Pancreas (tissue), 10 donors: Measurements from ENCODE around the gene MYO1C. TPM values are rescaled to one million over a fixed set of nuclear protein-coding genes. Genes with fewer than 3 reads are reported as not detected.
A peak's percentile ranks its signal among the peaks of the same experiment; 100 is the strongest.

ENCODE experiments used
- ATAC-seq, 4 donors: fragments of 200-7000 bp; cut with Tn5 transposase; one replicate each; pipeline versions ENCODE4 v1.8.0 to v1.9.1; 2020; ENCODE audit warnings: mild to moderate bottlenecking in 4 of 4, moderate library complexity in 4 of 4
- DNase-seq, 6 donors: peaks; one replicate each; pipeline ENCODE4 v3.0.0-alpha.2; 2020
- FAIRE-seq: peaks from 2 replicates; lab custom pipeline; 2012; peaks lifted over from hg19 to GRCh38; lab: Jason Lieb, UNC
- H3K27ac ChIP-seq, 4 donors: fragments of 200-600 bp; sonication (generic); 1 replicate in 3 of 4; 2 replicates in 1 of 4; pipeline versions ENCODE4 v1.5.0 to v1.8.0; 2020
- H3K27me3 ChIP-seq, 4 donors: fragments of 200-600 bp; one replicate each; pipeline ENCODE4 v1.8.0; 2021
- H3K36me3 ChIP-seq, 3 donors: fragments of 200-600 bp; sonication (generic) in 1 of 3; one replicate each; pipeline versions ENCODE4 v1.5.0 to v1.8.0; 2020 to 2021
- H3K4me1 ChIP-seq, 3 donors: fragments of 200-600 bp; one replicate each; pipeline ENCODE4 v1.8.0; 2021
- H3K4me3 ChIP-seq, 4 donors: fragments of 200-600 bp; sonication (generic) in 2 of 4; one replicate each; pipeline versions ENCODE4 v1.5.0 to v1.8.0; 2020 to 2021
- H3K9me3 ChIP-seq, 4 donors: fragments of 200-600 bp; one replicate each; pipeline ENCODE4 v1.8.0; 2021
- WGBS, 2 donors: extraction: QIAGEN DNeasy Blood & Tissue Kit; methylation state at CpG; one replicate each; pipeline ENCODE4 v1.1.7; 2013; 5-methylcytosine and 5-hydroxymethylcytosine counted together
- intact Hi-C, 3 donors: fragments of 100-400 bp; cut with DNase I; formaldehyde crosslinking; loops; one replicate each; pipeline versions ENCODE4 v1.11.1 to v1.14.2; 2022
- polyA plus RNA-seq, 2 donors: library from polyadenylated mRNA; stranded (reverse); fragments of 200-250 nt; gene quantifications; one replicate each; pipeline ENCODE4 v1.2.3, GENCODE V29; 2013
- total RNA-seq, 6 donors: library from RNA; stranded (reverse); fragmentation: NEBNext Ultra II Directional in 4 of 6; extraction: Animal tissue kit (Norgen Biotek cat#: 25700) in 4 of 6; gene quantifications; one replicate each; pipeline versions ENCODE4 v1.2.1 to v1.2.4, GENCODE V29; 2021 to 2023
- TF ChIP-seq, protein P1 (sequence below), 4 donors: fragments of 200-600 bp; sonication (generic) in 3 of 4; IDR thresholded peaks; one replicate each; pipeline versions ENCODE4 v1.5.0 to v1.8.0; 2021; ENCODE audit warnings: antibody characterized with exemption in 4 of 4
- donor health status: healthy with polysubstance abuse.
- donor health status: DM: no; HTN: no; CAD: no; lungs with moderate emphysema.
- donor health status: DM: no; HTN: no; CAD: no.
- donor health status: control.
- donor health status: control.
- donor health status: Bipolar disorder and iron deficiency.
- donor health status: DM: yes; HTN: yes; CAD: no.
- donor health status: DM: no; HTN: no; CAD: no.
- donor health status: DM: no; HTN: no; CAD: no.
- donor health status: DM: yes; HTN: yes; CAD: no.

Gene MYO1C
- total and polyA plus RNA-seq, 8 donors = 57.2 to 138 (median 99.3) TPM

DNA sequence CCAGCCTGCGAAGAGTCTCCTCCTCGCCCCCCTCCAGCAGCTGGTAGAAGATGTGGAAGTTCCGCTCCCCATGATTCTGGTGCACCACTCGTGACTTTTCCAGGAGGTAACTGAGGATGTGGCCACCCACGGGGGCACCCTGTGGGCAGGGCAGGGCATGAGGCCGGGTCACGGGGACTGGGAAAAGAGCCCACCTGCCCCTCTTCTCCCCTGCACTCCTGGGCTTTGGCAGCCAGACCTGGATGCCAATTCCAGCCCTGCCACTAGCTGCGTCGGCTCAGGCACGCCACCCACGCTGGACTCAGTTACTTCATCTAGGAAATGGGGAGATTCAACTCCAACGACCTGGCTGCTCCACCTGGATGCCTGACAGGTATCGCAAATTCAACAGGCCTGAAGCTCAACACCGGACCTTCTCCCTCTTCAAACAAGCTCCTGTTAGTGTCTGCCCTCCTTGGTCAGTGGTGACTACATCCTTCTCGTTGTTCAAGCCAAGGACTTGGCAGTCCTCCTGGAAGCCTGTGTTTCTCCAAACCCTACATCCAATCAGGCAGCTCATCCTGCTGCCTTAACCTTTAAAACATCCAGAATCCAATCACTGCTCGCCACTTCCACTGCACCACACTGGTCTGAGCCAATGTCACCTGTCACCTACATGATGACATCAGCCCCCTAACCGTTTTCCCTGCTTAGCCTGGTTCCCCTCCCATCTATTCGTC is 11.6 kb downstream of the MYO1C start:
- no peak for DNase-seq
- no peaks in the 10 kb centered on the region for H3K9me3 ChIP-seq
- H3K27ac ChIP-seq = no peak overlapping the region
- WGBS, 2 donors = 87 to 89% methylated on average over 18 of the region's 18 CpGs
- H3K36me3 ChIP-seq = peaks cover 0 to 64% (median 16%) of the 10 kb centered on the region in 3 donors
- intact Hi-C loops = no loop called here
- ATAC-seq = no peak
- H3K4me1 ChIP-seq = peaks cover 3 to 4% (median 3%) of the 10 kb centered on the region in 3 donors
- TF ChIP-seq, protein P1, sequence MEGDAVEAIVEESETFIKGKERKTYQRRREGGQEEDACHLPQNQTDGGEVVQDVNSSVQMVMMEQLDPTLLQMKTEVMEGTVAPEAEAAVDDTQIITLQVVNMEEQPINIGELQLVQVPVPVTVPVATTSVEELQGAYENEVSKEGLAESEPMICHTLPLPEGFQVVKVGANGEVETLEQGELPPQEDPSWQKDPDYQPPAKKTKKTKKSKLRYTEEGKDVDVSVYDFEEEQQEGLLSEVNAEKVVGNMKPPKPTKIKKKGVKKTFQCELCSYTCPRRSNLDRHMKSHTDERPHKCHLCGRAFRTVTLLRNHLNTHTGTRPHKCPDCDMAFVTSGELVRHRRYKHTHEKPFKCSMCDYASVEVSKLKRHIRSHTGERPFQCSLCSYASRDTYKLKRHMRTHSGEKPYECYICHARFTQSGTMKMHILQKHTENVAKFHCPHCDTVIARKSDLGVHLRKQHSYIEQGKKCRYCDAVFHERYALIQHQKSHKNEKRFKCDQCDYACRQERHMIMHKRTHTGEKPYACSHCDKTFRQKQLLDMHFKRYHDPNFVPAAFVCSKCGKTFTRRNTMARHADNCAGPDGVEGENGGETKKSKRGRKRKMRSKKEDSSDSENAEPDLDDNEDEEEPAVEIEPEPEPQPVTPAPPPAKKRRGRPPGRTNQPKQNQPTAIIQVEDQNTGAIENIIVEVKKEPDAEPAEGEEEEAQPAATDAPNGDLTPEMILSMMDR (IDR thresholded peaks at IDR 0.05) = no peak
- no peaks in the 10 kb centered on the region for H3K27me3 ChIP-seq
- no peak for FAIRE-seq
- no peak overlapping the region for H3K4me3 ChIP-seq

DNA sequence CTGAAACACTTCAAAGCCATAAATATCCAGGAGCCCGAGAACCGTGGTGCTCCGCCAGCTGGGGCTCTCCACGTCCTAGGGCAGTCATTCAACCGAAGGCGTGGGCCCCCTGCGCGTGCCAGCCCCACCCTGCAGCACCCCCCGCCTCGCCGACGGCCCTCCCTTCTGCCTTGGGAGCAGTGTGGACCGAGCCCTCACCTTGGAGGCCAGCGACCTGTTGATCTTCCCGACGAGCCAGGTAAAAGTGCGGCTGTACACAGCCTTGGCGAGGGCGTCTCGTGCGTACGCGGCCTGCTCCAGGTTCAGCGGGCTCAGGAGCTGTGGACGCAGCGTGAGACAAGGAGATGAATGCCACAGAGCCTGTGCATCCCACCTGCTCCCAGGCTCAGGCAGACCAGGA is 14.1 kb downstream of the MYO1C start:
- no peak overlapping the region for H3K4me3 ChIP-seq
- H3K9me3 ChIP-seq = no peaks in the 10 kb centered on the region
- intact Hi-C loops = no loop called here
- H3K27me3 ChIP-seq = no peaks in the 10 kb centered on the region
- WGBS, 2 donors = 90% methylated on average over 26 of the region's 26 CpGs
- peaks cover 0 to 75% (median 16%) of the 10 kb centered on the region in 3 donors for H3K36me3 ChIP-seq
- TF ChIP-seq, protein P1 (IDR thresholded peaks at IDR 0.05) = no peak
- no peak overlapping the region for H3K27ac ChIP-seq
- no peak for FAIRE-seq
- no peak for DNase-seq
- H3K4me1 ChIP-seq = peaks cover 0 to 3% (median 0%) of the 10 kb centered on the region in 3 donors
- no peak for ATAC-seq

DNA sequence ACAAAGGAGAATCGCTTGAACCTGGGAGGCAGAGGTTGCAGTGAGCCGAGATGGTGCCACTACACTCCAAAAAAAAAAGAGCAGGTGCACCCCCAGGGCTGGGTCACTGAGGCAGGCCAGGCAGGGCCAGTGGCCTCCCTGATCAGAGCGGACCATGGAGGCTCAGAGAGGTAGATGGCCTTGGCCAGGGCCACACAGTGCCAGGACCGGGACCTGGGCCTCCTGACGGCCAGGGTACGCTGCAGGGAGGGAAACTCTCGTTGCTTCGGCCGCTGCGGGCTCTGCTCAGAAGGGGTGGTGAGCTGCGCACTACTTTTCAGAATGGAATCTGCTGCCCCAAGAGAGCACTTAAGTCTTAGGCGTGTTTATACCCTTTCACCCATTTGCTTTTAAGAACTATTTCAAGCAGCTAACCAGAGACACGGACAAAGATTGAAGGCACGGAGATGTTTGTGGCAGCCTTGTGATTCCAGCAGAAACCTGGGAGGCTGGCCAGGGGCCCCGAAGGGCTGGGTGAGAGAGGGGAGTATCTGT is 17.1 kb downstream of the MYO1C start:
- ATAC-seq (peak in 1 of 4 donors; percentile 3), DNase-seq (no peak), FAIRE-seq (no peak)
- H3K27me3 ChIP-seq = no peaks in the 10 kb centered on the region
- peaks cover 0 to 73% (median 12%) of the 10 kb centered on the region in 3 donors for H3K36me3 ChIP-seq
- no peak overlapping the region for H3K27ac ChIP-seq
- intact Hi-C loops = no loop called here
- WGBS, 2 donors = 91 to 93% methylated on average over 15 of the region's 15 CpGs
- no peaks in the 10 kb centered on the region for H3K4me1 ChIP-seq
- H3K9me3 ChIP-seq = no peaks in the 10 kb centered on the region
- H3K4me3 ChIP-seq = no peak overlapping the region
- TF ChIP-seq, protein P1 (IDR thresholded peaks at IDR 0.05) = no peak

DNA sequence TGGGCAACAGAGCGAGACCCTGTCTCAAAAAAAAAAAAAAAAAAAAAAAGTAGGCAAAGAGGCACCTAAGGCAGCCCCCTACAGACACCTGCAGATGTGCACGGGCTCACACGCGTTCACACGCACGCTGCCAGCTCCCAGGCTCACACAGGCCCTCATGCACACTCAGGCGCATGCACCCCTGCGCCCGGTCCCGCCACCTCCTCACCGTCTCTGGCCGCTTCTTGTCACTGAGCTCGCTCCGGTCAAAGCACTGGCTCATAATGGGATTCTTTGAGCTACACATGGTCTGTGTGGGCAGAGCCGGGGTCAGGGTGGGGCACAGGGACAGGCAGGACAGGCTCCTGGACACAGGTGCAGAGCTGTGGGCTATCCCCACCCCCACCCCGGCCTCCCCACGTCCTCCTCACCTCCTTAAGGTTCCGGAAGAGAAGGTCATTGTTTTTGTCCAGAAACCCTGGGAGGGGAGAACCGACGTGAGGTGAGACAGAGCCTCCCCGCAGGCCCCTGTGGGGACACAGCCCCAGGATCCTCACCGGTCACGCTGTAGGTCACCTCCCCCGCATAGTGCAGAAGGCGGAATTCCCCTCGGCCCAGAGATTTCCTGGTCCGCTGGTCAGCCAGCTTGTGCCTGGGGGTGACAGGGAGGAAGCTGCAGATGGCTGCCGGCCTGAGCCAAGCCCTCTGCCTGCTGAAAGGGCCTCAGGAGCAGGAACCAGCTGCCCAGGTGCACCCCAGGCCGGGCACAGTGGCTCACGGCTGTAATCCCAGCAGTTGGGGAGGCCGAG is 17.9 kb downstream of the MYO1C start:
- intact Hi-C loops = no loop called here
- H3K36me3 ChIP-seq = peaks cover 0 to 73% (median 11%) of the 10 kb centered on the region in 3 donors
- no peaks in the 10 kb centered on the region for H3K4me1 ChIP-seq
- H3K9me3 ChIP-seq = no peaks in the 10 kb centered on the region
- H3K27ac ChIP-seq = no peak overlapping the region
- no peak overlapping the region for H3K4me3 ChIP-seq
- DNase-seq (no peak), ATAC-seq (peak in 2 of 4 donors; percentile 11 to 63), FAIRE-seq (no peak)
- TF ChIP-seq, protein P1 (IDR thresholded peaks at IDR 0.05) = no peak
- H3K27me3 ChIP-seq = no peaks in the 10 kb centered on the region
- 87% methylated on average over 30 to 31 of the region's 31 CpGs for WGBS, 2 donors
